H1 (cell line): ENCODE measurements around the gene COL4A2. TPM values are rescaled to one million over a fixed set of nuclear protein-coding genes. Genes with fewer than 3 reads are reported as not detected.

Experiments
- CTCF ChIA-PET: fragments of 300-600 bp; sonication (Branson Sonifier 250); formaldehyde crosslinking; loops from one replicate; lab custom pipeline; 2021; ENCODE audit not compliant: partially characterized antibody; lab: Charles Lee
- POLR2A ChIA-PET: fragments of 300-600 bp; sonication (Branson Sonifier 250); formaldehyde crosslinking; loops from one replicate; lab custom pipeline; 2021; ENCODE audit warnings: inconsistent platforms; ENCODE audit not compliant: partially characterized antibody; lab: Charles Lee
- DNase-seq, 2 experiments: peaks; one replicate each; pipeline versions ENCODE4 v3.0.0 to v3.0.0-alpha.2; 2010 to 2022; ENCODE audit warnings: low spot score in 2 of 2, low read depth in 1 of 2, mixed read lengths in 1 of 2
- FAIRE-seq: peaks from 2 replicates; lab custom pipeline; 2011; peaks lifted over from hg19 to GRCh38; lab: Jason Lieb, UNC
- H2AFZ ChIP-seq: 2 replicates; pipeline ENCODE4 v1.8.1; 2012; ENCODE audit warnings: low read length, inconsistent platforms
- H2AK5ac ChIP-seq: 2 replicates; pipeline ENCODE4 v1.6.1; 2013; ENCODE audit warnings: low read depth, low read length
- H2BK120ac ChIP-seq: replicated peaks from 2 replicates; pipeline ENCODE3; 2013; ENCODE audit warnings: low read depth, low read length, inconsistent platforms
- H2BK12ac ChIP-seq: 2 replicates; pipeline ENCODE4 v1.6.1; 2013; ENCODE audit warnings: low read depth, low read length
- H2BK15ac ChIP-seq: 2 replicates; pipeline ENCODE4 v1.6.1; 2013; ENCODE audit warnings: low read length
- H2BK20ac ChIP-seq: 2 replicates; pipeline ENCODE4 v1.6.1; 2013; ENCODE audit warnings: low read length
- H2BK5ac ChIP-seq: 2 replicates; pipeline ENCODE4 v1.6.1; 2013; ENCODE audit warnings: low read depth, low read length
- H3K14ac ChIP-seq: 2 replicates; pipeline ENCODE4 v1.6.1; 2013; ENCODE audit warnings: inconsistent platforms; ENCODE audit not compliant: insufficient read length
- H3K18ac ChIP-seq: 2 replicates; pipeline ENCODE4 v1.6.1; 2013; ENCODE audit warnings: low read length; ENCODE audit errors: extremely low read depth
- H3K23ac ChIP-seq: 2 replicates; pipeline ENCODE4 v1.6.1; 2013; ENCODE audit warnings: inconsistent platforms; ENCODE audit not compliant: insufficient read length
- H3K23me2 ChIP-seq: 2 replicates; pipeline ENCODE4 v1.6.1; 2013; ENCODE audit warnings: low read depth, low read length
- H3K27ac ChIP-seq: 2 replicates; pipeline ENCODE4 v1.6.1; 2011; ENCODE audit warnings: low read depth, low read length, inconsistent platforms
- H3K27me3 ChIP-seq, 4 experiments: replicated peaks in 1 of 4; 1 replicate in 1 of 4; 2 replicates in 3 of 4; pipeline versions ENCODE4 v1.6.1 to v1.8.1; 2011 to 2013; ENCODE audit warnings: low read length in 3 of 4, mild to moderate bottlenecking in 3 of 4, inconsistent platforms in 2 of 4, mixed read lengths in 2 of 4, moderate library complexity in 1 of 4; ENCODE audit not compliant: control insufficient read depth in 3 of 4, insufficient read depth in 3 of 4; ENCODE audit errors: extremely low read depth in 1 of 4
- H3K36me3 ChIP-seq, 4 experiments: 2 replicates each; pipeline versions ENCODE4 v1.6.1 to v1.8.1; 2011 to 2013; ENCODE audit warnings: mild to moderate bottlenecking in 4 of 4, low read length in 3 of 4, moderate library complexity in 2 of 4, control low read depth in 1 of 4, inconsistent platforms in 1 of 4; ENCODE audit not compliant: insufficient read depth in 4 of 4, control insufficient read depth in 2 of 4
- H3K4ac ChIP-seq: replicated peaks from 2 replicates; pipeline ENCODE3; 2013; ENCODE audit warnings: low read length, low read depth, mixed read lengths, inconsistent platforms; ENCODE audit not compliant: insufficient read length
- H3K4me1 ChIP-seq, 4 experiments: replicated peaks in 1 of 4; 1 replicate in 1 of 4; 2 replicates in 3 of 4; pipeline versions ENCODE4 v1.6.1 to v1.8.1; 2011 to 2013; ENCODE audit warnings: low read length in 3 of 4, inconsistent platforms in 2 of 4, mixed read lengths in 1 of 4; ENCODE audit not compliant: insufficient read depth in 4 of 4, control insufficient read depth in 3 of 4
- H3K4me2 ChIP-seq, 2 experiments: 2 replicates each; pipeline versions ENCODE4 v1.6.1 to v1.8.1; 2011 to 2013; ENCODE audit warnings: low read depth in 2 of 2, low read length in 2 of 2, control low read depth in 1 of 2, inconsistent platforms in 1 of 2, mild to moderate bottlenecking in 1 of 2; ENCODE audit not compliant: insufficient read depth in 1 of 2
- H3K4me3 ChIP-seq, 4 experiments: fragments of 200-600, 300-600 bp in 1 of 4; sonication (generic), shearing (Covaris generic), sonication (Bioruptor Twin) in 1 of 4; 2 replicates each; pipeline versions ENCODE4 v1.5.1 to v1.8.1; 2011 to 2016; ENCODE audit warnings: low read length in 4 of 4, low read depth in 3 of 4, control low read depth in 2 of 4, inconsistent platforms in 2 of 4, mild to moderate bottlenecking in 2 of 4, mixed read lengths in 1 of 4, moderate library complexity in 1 of 4; ENCODE audit not compliant: insufficient read depth in 2 of 4; ENCODE audit errors: extremely low read depth in 1 of 4
- H3K56ac ChIP-seq: replicated peaks from 2 replicates; pipeline ENCODE3; 2013; ENCODE audit warnings: low read depth, mild to moderate bottlenecking, mixed read lengths, low read length, inconsistent platforms; ENCODE audit not compliant: insufficient read length
- H3K79me1 ChIP-seq: 2 replicates; pipeline ENCODE4 v1.6.1; 2013; ENCODE audit warnings: low read depth, low read length, control low read depth
- H3K79me2 ChIP-seq, 2 experiments: 2 replicates each; pipeline versions ENCODE4 v1.6.1 to v1.8.1; 2012 to 2013; ENCODE audit warnings: low read length in 2 of 2, mild to moderate bottlenecking in 2 of 2, inconsistent platforms in 1 of 2; ENCODE audit not compliant: insufficient read depth in 2 of 2, control insufficient read depth in 1 of 2
- H3K9ac ChIP-seq, 4 experiments: replicated peaks in 1 of 4; 1 replicate in 1 of 4; 2 replicates in 3 of 4; pipeline versions ENCODE4 v1.6.1 to v1.8.1; 2011 to 2013; ENCODE audit warnings: low read depth in 3 of 4, low read length in 3 of 4, control low read depth in 2 of 4, mild to moderate bottlenecking in 2 of 4, moderate library complexity in 2 of 4, inconsistent platforms in 1 of 4; ENCODE audit errors: extremely low read depth in 1 of 4
- H3K9me3 ChIP-seq, 2 experiments: 2 replicates each; pipeline versions ENCODE4 v1.6.1 to v1.8.1; 2012 to 2013; ENCODE audit warnings: mild to moderate bottlenecking in 2 of 2, moderate library complexity in 2 of 2, control low read depth in 1 of 2, inconsistent platforms in 1 of 2, low read depth in 1 of 2, low read length in 1 of 2, mixed read lengths in 1 of 2; ENCODE audit not compliant: insufficient read depth in 2 of 2
- H4K20me1 ChIP-seq, 2 experiments: replicated peaks in 1 of 2; 2 replicates each; pipeline versions ENCODE3 to v1.8.1; 2011 to 2013; ENCODE audit warnings: inconsistent platforms in 2 of 2, low read length in 2 of 2, mild to moderate bottlenecking in 1 of 2; ENCODE audit not compliant: insufficient read depth in 2 of 2, control insufficient read depth in 1 of 2
- H4K5ac ChIP-seq: 2 replicates; pipeline ENCODE4 v1.6.1; 2013; ENCODE audit warnings: low read length, low read depth, mixed read lengths, inconsistent platforms; ENCODE audit not compliant: insufficient read length
- H4K8ac ChIP-seq: 2 replicates; pipeline ENCODE4 v1.8.0; 2013; ENCODE audit warnings: mild to moderate bottlenecking, moderate library complexity, low read length, inconsistent platforms; ENCODE audit not compliant: insufficient read depth; ENCODE audit errors: extremely low read depth
- H4K91ac ChIP-seq: replicated peaks from 2 replicates; pipeline ENCODE3; 2013; ENCODE audit warnings: low read length, mixed read lengths, inconsistent platforms; ENCODE audit not compliant: insufficient read length
- ASH2L ChIP-seq: fragments of 200-600, 300-600 bp; sonication (generic); IDR thresholded peaks from one replicate; pipeline ENCODE4 v1.7.1; 2017; ENCODE audit warnings: low read length
- HDAC6 ChIP-seq: IDR thresholded peaks from one replicate; pipeline ENCODE4 v1.7.1; 2012; ENCODE audit warnings: low read depth, mild to moderate bottlenecking, inconsistent platforms, low read length, moderate library complexity
- KDM4A ChIP-seq: IDR thresholded peaks from one replicate; pipeline ENCODE4 v1.7.1; 2012; ENCODE audit warnings: low read depth, mild to moderate bottlenecking, moderate library complexity, low read length, inconsistent platforms; ENCODE audit not compliant: severe bottlenecking
- KDM5A ChIP-seq: fragments of 200-600 bp; IDR thresholded peaks from 2 replicates; pipeline ENCODE4 v1.7.1; 2012; ENCODE audit warnings: mild to moderate bottlenecking, low read length, inconsistent platforms, mixed read lengths
- RBBP5 ChIP-seq: IDR thresholded peaks from 2 replicates; pipeline ENCODE4 v1.7.1; 2012; ENCODE audit warnings: low read depth, mild to moderate bottlenecking, inconsistent platforms, low read length, moderate library complexity, borderline replicate concordance
- SAP30 ChIP-seq: fragments of 300-600 bp; sonication (generic); IDR thresholded peaks from 2 replicates; pipeline ENCODE4 v1.7.1; 2012; ENCODE audit warnings: low read length, moderate library complexity, mild to moderate bottlenecking, inconsistent platforms; ENCODE audit not compliant: insufficient read depth, insufficient replicate concordance
- SIN3A ChIP-seq, 2 experiments: IDR thresholded peaks in 1 of 2; conservative IDR thresholded peaks in 1 of 2; 2 replicates each; pipeline ENCODE4 v1.6.1; 2011 to 2012; ENCODE audit warnings: low read length in 2 of 2, improper control_type of control experiment in 1 of 2, low read depth in 1 of 2, mild to moderate bottlenecking in 1 of 2
- SP1 ChIP-seq: IDR thresholded peaks from 2 replicates; pipeline ENCODE4 v1.6.1; 2011; ENCODE audit warnings: low read depth, low read length
- SP2 ChIP-seq: IDR thresholded peaks from 2 replicates; pipeline ENCODE4 v1.6.1; 2012; ENCODE audit warnings: mild to moderate bottlenecking, low read length, inconsistent platforms
- SRF ChIP-seq: IDR thresholded peaks from 2 replicates; pipeline ENCODE4 v1.6.1; 2011; ENCODE audit warnings: mild to moderate bottlenecking, low read depth, low read length, moderate library complexity
- SUZ12 ChIP-seq: fragments of 200-600 bp; sonication (generic); IDR thresholded peaks from 2 replicates; pipeline ENCODE4 v1.6.1; 2012; ENCODE audit warnings: mild to moderate bottlenecking, inconsistent platforms, low read length, moderate library complexity, mixed read lengths
- WGBS, 2 experiments: shearing (Covaris generic) in 1 of 2; methylation state at CpG; one replicate each; pipeline versions ENCODE4 v1.1.6 to v1.1.7; 2013 to 2015; ENCODE audit warnings: low lambda C conversion rate in 2 of 2, mixed read lengths in 2 of 2, inconsistent platforms in 1 of 2, low coverage in 1 of 2, missing lambda C conversion rate in 1 of 2; ENCODE audit not compliant: insufficient replicate concordance in 2 of 2, insufficient coverage in 1 of 2, insufficient read length in 1 of 2; ENCODE audit errors: extremely low coverage in 1 of 2, missing lambda C conversion rate in 1 of 2; 5-methylcytosine and 5-hydroxymethylcytosine counted together
- polyA plus RNA-seq, 7 experiments: library from polyadenylated mRNA; depleted of rRNA in 3 of 7; stranded (reverse) in 5 of 7; unstranded in 2 of 7; fragments of >200 nt in 5 of 7; fragments of 200-250 nt in 2 of 7; gene quantifications; 1 replicate in 5 of 7; 2 replicates in 1 of 7; 4 replicates in 1 of 7; pipeline versions ENCODE4 v1.2.1 to v1.2.3, GENCODE V29; 2011 to 2013; ENCODE audit warnings: missing spikeins in 2 of 7, mixed read lengths in 2 of 7
- total RNA-seq: library from RNA; stranded (reverse); fragmentation: NEBNext Ultra II Directional; extraction: Animal tissue kit (Norgen Biotek cat#: 25700); gene quantifications from 2 replicates; pipeline ENCODE4 v1.2.1, GENCODE V29; 2021

COL4A2 gene
- total and polyA plus RNA-seq, 2 of the 8 experiments (the other 6 are each of a cell fraction or from before 2014, with no cell fraction given): 80.4 to 87.3 TPM

DNA sequence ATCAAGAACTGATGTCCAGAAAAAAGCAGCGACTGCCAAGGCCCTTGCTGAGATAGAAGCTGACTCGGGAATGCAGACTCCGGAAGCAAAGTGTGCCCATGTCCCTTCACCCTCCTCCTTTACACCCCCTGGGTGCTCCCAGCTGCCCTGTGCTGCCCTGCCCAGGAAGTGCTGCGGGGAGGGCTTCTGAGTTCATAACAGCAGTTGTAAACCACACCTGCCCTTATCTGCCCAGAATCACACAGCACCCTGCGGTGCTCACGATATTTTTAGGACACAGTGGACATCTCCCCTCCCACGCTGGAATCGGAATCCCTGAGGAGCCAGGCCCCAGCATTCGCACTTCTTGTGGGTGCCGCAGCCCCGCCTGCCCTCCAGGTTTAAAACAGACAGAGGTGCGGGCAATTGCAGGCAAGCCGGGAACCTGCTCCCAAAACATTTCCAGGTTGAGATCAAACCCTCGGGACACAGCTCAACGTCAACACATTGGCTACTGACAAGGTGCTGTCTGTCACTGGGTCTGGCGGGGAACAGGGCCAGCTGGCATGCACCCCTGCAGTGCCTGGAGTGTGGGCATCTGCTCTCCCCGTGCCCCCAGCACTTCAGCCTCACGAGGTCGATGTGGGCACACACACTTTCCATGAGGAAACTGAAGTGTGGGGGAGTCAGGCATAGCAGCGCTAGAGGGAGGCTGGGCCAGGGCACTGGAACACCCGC, 217.6 kb downstream of the COL4A2 start:
- peak overlapping the region; percentile 24; the same call in 1 of the 2 replicates for H3K18ac ChIP-seq
- H3K14ac ChIP-seq: no peak overlapping the region
- H2AK5ac ChIP-seq: no peak overlapping the region; the same call in 1 of the 2 replicates
- H3K4ac ChIP-seq: no peak overlapping the region
- H4K8ac ChIP-seq: peak overlapping the region; percentile 35; the same call in 1 of the 2 replicates
- no peaks in the 10 kb centered on the region; the same call in 1 of the 2 replicates for H3K23me2 ChIP-seq
- no peak overlapping the region for H2AFZ ChIP-seq
- H3K4me2 ChIP-seq: no peak overlapping the region
- no peak overlapping the region for H3K27ac ChIP-seq
- H3K23ac ChIP-seq: no peak overlapping the region
- DNase-seq: no peak
- no peaks in the 10 kb centered on the region for H3K27me3 ChIP-seq
- no peak for FAIRE-seq
- peaks cover 0 to 8% of the 10 kb centered on the region in 2 experiments; a peak in 1 of 4 replicates for H3K79me2 ChIP-seq
- H3K56ac ChIP-seq: no peak overlapping the region
- no peak overlapping the region for H2BK20ac ChIP-seq
- peaks cover 0 to 3% of the 10 kb centered on the region in 2 experiments; a peak in 1 of 4 replicates for H3K9me3 ChIP-seq
- WGBS, 2 experiments: 89% methylated on average over 21 of the region's 21 CpGs; no CpG with 5 or more reads in 1 of the 2 experiments
- no peak overlapping the region for H4K5ac ChIP-seq
- no peak overlapping the region for H2BK120ac ChIP-seq
- H3K4me3 ChIP-seq: no peak overlapping the region
- peak overlapping the region; percentile 39; the same call in 1 of the 2 replicates for H2BK12ac ChIP-seq
- no peak overlapping the region for H2BK15ac ChIP-seq
- H4K20me1 ChIP-seq: peaks cover 1 to 2% of the 10 kb centered on the region in 2 experiments
- H3K4me1 ChIP-seq: peaks cover 2 to 18% (median 6%) of the 10 kb centered on the region in 4 experiments; a peak in 5 of 7 replicates
- peak overlapping the region; percentile 52; the same call in 1 of the 2 replicates for H2BK5ac ChIP-seq
- no peak overlapping the region for H3K9ac ChIP-seq
- no peak for TF ChIP-seq SAP30
- no peak for TF ChIP-seq HDAC6
- TF ChIP-seq KDM4A: no peak
- TF ChIP-seq SUZ12: no peak
- TF ChIP-seq RBBP5: no peak
- no peak for TF ChIP-seq SP2
- TF ChIP-seq KDM5A: no peak
- TF ChIP-seq SIN3A (conservative IDR thresholded peaks at IDR 0.05 in 1 of 2, IDR thresholded peaks at IDR 0.05 in 1 of 2; ENCODE audit: low read depth in 1 of 2, low read length in 2 of 2): no peak
- TF ChIP-seq ASH2L: no peak
- no peak for TF ChIP-seq SRF
- no peak for TF ChIP-seq SP1
- H3K79me1 ChIP-seq: peaks cover 6% of the 10 kb centered on the region; the same call in 1 of the 2 replicates
- no peaks in the 10 kb centered on the region for H3K36me3 ChIP-seq
- no peak overlapping the region for H4K91ac ChIP-seq
- CTCF ChIA-PET: interaction anchor here (0.8 to 2.1 kb wide), 9 partner anchors 11 to 157 kb away, joined by 3 to 10 read pairs (median 3); no protein-coding TSS in a partner anchor
- POLR2A ChIA-PET: interaction anchor here (1.2 kb wide), 1 partner anchor 39 kb away, joined by 3 read pairs; no protein-coding TSS in a partner anchor
